KG1 (cell line): ENCODE measurements around the gene TMEM91.
"Not testable (repeated sequence)": the region's sequence is repeated elsewhere in the genome, so short reads cannot be mapped to it uniquely, and the experiment has no call there.

Source experiments
- DNase-seq: peaks from one replicate; lab custom pipeline; 2025; lab: John Stamatoyannopoulos, UW

TMEM91 gene

GRCh38 chr19:41376241-41376997 lies at the start of gene TMEM91:
TMEM91 (plus strand) TSS chr19:41376533; CDS start chr19:41378310, 1,777 bp downstream.
- DNase-seq = no peak

- peak; percentile 80 for DNase-seq
Measured at GRCh38 chr19:41327076-41327575, 49.2 kb upstream of the TMEM91 start.

GRCh38 chr19:41327576-41328156 lies 48.7 kb upstream of the TMEM91 start:
- peak; percentile 96 for DNase-seq

- DNase-seq = no peak
Measured at GRCh38 chr19:41328157-41328841, 48.0 kb upstream of the TMEM91 start.

GRCh38 chr19:41328842-41329225 lies 47.5 kb upstream of the TMEM91 start:
- DNase-seq = no peak

- DNase-seq = no peak
Measured at GRCh38 chr19:41330481-41330880, 45.9 kb upstream of the TMEM91 start.

- no peak for DNase-seq
Measured at GRCh38 chr19:41330946-41331678, 45.2 kb upstream of the TMEM91 start.

GRCh38 chr19:41332000-41332399 lies 44.3 kb upstream of the TMEM91 start:
- DNase-seq = no peak

- no peak for DNase-seq
Measured at GRCh38 chr19:41332468-41332867, 43.9 kb upstream of the TMEM91 start.

GRCh38 chr19:41334793-41335192 lies 41.5 kb upstream of the TMEM91 start:
- DNase-seq = no peak

- DNase-seq = no peak
Measured at GRCh38 chr19:41335467-41335866, 40.9 kb upstream of the TMEM91 start.

GRCh38 chr19:41339936-41340335 lies 36.4 kb upstream of the TMEM91 start:
- no peak for DNase-seq

- no peak for DNase-seq
Measured at GRCh38 chr19:41341669-41342490, 34.5 kb upstream of the TMEM91 start.

GRCh38 chr19:41344162-41344561 lies 32.2 kb upstream of the TMEM91 start:
- no peak for DNase-seq

- DNase-seq = not testable (repeated sequence)
Measured at GRCh38 chr19:41346916-41347315, 29.4 kb upstream of the TMEM91 start.

- peak; percentile 55 for DNase-seq
Measured at GRCh38 chr19:41350735-41351338, 25.5 kb upstream of the TMEM91 start.

- peak; percentile 55 for DNase-seq
Measured at GRCh38 chr19:41351339-41352245, 24.7 kb upstream of the TMEM91 start.

GRCh38 chr19:41352279-41352608 lies 24.1 kb upstream of the TMEM91 start:
- no peak for DNase-seq

GRCh38 chr19:41352609-41353465 lies 23.5 kb upstream of the TMEM91 start:
- DNase-seq = peak; percentile 55
